OCI-LY3 (cell line): Measurements from ENCODE around the gene CHAD.

Source experiments
- H2AFZ ChIP-seq: fragments of 200-600, 300-600 bp; shearing (Covaris generic); 2 replicates; pipeline ENCODE4 v1.6.0; 2014; ENCODE audit warnings: antibody characterized with exemption, low read depth, low read length
- H3K27ac ChIP-seq: fragments of 200-600, 300-600 bp; sonication (generic); 2 replicates; pipeline ENCODE4 v1.5.1; 2014; ENCODE audit warnings: mild to moderate bottlenecking, low read length, moderate library complexity, mixed read lengths
- H3K27me3 ChIP-seq: fragments of 200-600, 300-600 bp; sonication (generic); 2 replicates; pipeline ENCODE4 v1.6.1; 2014; ENCODE audit warnings: low read depth, low read length, mixed read lengths
- H3K36me3 ChIP-seq: fragments of 200-600, 300-600 bp; sonication (generic); replicated peaks from 2 replicates; pipeline ENCODE3; 2014; ENCODE audit warnings: low read depth, low read length, mixed read lengths
- H3K4me1 ChIP-seq: fragments of 300-600, 200-600 bp; sonication (generic); 2 replicates; pipeline ENCODE4 v1.6.1; 2014; ENCODE audit warnings: low read length, mixed read lengths
- H3K4me2 ChIP-seq: fragments of 200-600, 300-600 bp; sonication (generic); 2 replicates; pipeline ENCODE4 v1.6.1; 2014; ENCODE audit warnings: low read length, mixed read lengths
- H3K4me3 ChIP-seq: fragments of 300-600, 200-600 bp; sonication (generic); 2 replicates; pipeline ENCODE4 v1.5.1; 2014; ENCODE audit warnings: antibody characterized with exemption, mild to moderate bottlenecking, low read length, moderate library complexity
- H3K79me2 ChIP-seq: fragments of 300-600, 200-600 bp; shearing (Covaris generic); 2 replicates; pipeline ENCODE4 v1.6.1; 2014; ENCODE audit warnings: mild to moderate bottlenecking, low read length, mixed read lengths
- H3K9ac ChIP-seq: fragments of 300-600, 200-600 bp; shearing (Covaris generic); 2 replicates; pipeline ENCODE4 v1.6.0; 2014; ENCODE audit warnings: mild to moderate bottlenecking, low read length, moderate library complexity
- H3K9me3 ChIP-seq: fragments of 200-600, 300-600 bp; shearing (Covaris generic); 2 replicates; pipeline ENCODE4 v1.6.1; 2014; ENCODE audit warnings: low read length, mixed read lengths; ENCODE audit not compliant: insufficient read depth
- H4K20me1 ChIP-seq: fragments of 200-600, 300-600 bp; sonication (generic); 2 replicates; pipeline ENCODE4 v1.6.1; 2016; ENCODE audit warnings: low read length, mixed read lengths; ENCODE audit not compliant: insufficient read depth
- EZH2phosphoT487 ChIP-seq: fragments of 200-600 bp; shearing (Covaris generic); IDR thresholded peaks from 2 replicates; pipeline ENCODE4 v1.6.1; 2018; ENCODE audit warnings: antibody characterized with exemption, mixed run types, low read depth
- TF ChIP-seq, protein P1 (sequence below): fragments of 200-600, 300-600 bp; sonication (generic); IDR thresholded peaks from 2 replicates; pipeline ENCODE4 v1.5.1; 2014; ENCODE audit warnings: antibody characterized with exemption, low read length, low read depth

CHAD gene

DNA sequence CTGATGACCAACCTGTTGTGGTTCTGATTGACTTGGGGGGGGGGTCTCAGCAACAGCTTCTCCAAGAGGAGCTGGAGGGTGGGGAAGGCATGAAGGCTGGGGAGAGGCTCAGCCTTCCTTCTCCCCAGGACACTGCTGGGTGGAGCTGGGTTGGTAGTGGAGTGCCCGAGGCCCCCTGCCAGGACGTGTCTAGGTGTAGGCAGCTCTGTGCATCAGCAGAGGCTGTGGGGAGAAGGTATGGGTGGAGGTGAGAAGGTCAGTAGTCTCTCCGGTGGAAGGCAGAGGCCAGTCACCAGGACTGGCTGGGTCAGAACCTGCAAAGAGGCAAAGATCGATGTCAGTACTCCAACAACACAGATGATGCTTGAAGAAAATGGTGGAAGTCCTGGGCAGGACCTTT lies 3.9 kb downstream of the CHAD start:
- Histone ChIP-seq H3K4me3 (no peak overlapping the region), H3K4me1 (peaks cover 11% of the 10 kb centered on the region; the same call in 1 of the 2 replicates), H3K9me3 (no peaks in the 10 kb centered on the region), H3K9ac (no peak overlapping the region), H3K79me2 (no peaks in the 10 kb centered on the region), H3K36me3 (no peaks in the 10 kb centered on the region), H3K27ac (no peak overlapping the region), H2AFZ (no peak overlapping the region), H4K20me1 (no peaks in the 10 kb centered on the region), H3K4me2 (no peak overlapping the region), H3K27me3 (no peaks in the 10 kb centered on the region)
- TF ChIP-seq, protein P1, sequence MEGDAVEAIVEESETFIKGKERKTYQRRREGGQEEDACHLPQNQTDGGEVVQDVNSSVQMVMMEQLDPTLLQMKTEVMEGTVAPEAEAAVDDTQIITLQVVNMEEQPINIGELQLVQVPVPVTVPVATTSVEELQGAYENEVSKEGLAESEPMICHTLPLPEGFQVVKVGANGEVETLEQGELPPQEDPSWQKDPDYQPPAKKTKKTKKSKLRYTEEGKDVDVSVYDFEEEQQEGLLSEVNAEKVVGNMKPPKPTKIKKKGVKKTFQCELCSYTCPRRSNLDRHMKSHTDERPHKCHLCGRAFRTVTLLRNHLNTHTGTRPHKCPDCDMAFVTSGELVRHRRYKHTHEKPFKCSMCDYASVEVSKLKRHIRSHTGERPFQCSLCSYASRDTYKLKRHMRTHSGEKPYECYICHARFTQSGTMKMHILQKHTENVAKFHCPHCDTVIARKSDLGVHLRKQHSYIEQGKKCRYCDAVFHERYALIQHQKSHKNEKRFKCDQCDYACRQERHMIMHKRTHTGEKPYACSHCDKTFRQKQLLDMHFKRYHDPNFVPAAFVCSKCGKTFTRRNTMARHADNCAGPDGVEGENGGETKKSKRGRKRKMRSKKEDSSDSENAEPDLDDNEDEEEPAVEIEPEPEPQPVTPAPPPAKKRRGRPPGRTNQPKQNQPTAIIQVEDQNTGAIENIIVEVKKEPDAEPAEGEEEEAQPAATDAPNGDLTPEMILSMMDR, result no peak
- no peak for TF ChIP-seq EZH2phosphoT487

DNA sequence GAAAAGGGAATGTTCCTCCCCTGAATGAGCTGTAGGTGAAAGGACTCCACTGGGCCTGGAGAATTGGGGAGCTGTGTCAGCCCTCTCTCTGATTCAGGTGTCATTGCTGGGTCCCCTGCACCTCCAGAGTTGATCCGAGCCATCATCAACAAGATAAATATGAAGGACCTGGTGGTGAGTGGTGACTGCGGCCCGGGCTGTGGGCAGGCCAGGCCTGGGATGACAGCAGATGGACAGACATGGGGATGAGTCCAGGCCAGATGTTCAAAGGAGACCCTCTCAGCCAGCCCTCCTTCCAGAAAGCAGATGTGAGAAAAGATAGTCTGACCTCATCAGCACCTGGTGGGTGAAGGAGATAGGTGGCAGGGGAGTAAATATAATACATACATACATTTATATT lies 4.6 kb downstream of the CHAD start:
- Histone ChIP-seq H2AFZ (no peak overlapping the region), H3K4me2 (no peak overlapping the region), H3K4me3 (no peak overlapping the region), H3K9ac (no peak overlapping the region), H3K4me1 (peaks cover 15% of the 10 kb centered on the region; the same call in 1 of the 2 replicates), H3K36me3 (no peaks in the 10 kb centered on the region), H3K27ac (no peak overlapping the region), H3K27me3 (no peaks in the 10 kb centered on the region), H3K9me3 (no peaks in the 10 kb centered on the region), H4K20me1 (no peaks in the 10 kb centered on the region), H3K79me2 (no peaks in the 10 kb centered on the region)
- no peak for TF ChIP-seq EZH2phosphoT487
- TF ChIP-seq, protein P1, result no peak

DNA sequence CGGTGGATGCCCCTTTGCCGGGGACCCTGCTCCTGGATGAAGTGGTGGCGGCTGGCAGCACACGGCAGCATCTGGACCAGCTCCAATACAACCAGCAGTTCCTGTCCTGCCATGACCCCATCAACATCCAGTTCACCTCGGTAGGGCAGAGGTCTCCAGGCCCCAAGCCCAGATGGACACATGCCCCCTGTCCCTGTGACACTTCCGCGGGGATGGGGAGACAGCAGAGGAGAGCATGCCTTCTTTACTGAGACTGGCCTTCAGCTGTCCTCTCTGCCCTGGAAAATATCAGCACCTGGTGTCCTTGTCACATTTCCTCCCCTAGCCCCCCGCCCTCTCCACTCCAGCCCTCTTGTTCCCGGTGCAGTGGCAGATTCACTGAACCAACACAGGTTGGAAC lies 6.2 kb downstream of the CHAD start:
- no peak overlapping the region for H3K4me3 ChIP-seq
- no peak overlapping the region for H3K9ac ChIP-seq
- H3K4me2 ChIP-seq, result no peak overlapping the region
- no peak overlapping the region for H2AFZ ChIP-seq
- H3K4me1 ChIP-seq, result peaks cover 15% of the 10 kb centered on the region; the same call in 1 of the 2 replicates
- H3K9me3 ChIP-seq, result no peaks in the 10 kb centered on the region
- no peaks in the 10 kb centered on the region for H3K79me2 ChIP-seq
- TF ChIP-seq, protein P1, result no peak
- no peak for TF ChIP-seq EZH2phosphoT487
- no peaks in the 10 kb centered on the region for H3K27me3 ChIP-seq
- no peak overlapping the region for H3K27ac ChIP-seq
- H4K20me1 ChIP-seq, result no peaks in the 10 kb centered on the region
- no peaks in the 10 kb centered on the region for H3K36me3 ChIP-seq

DNA sequence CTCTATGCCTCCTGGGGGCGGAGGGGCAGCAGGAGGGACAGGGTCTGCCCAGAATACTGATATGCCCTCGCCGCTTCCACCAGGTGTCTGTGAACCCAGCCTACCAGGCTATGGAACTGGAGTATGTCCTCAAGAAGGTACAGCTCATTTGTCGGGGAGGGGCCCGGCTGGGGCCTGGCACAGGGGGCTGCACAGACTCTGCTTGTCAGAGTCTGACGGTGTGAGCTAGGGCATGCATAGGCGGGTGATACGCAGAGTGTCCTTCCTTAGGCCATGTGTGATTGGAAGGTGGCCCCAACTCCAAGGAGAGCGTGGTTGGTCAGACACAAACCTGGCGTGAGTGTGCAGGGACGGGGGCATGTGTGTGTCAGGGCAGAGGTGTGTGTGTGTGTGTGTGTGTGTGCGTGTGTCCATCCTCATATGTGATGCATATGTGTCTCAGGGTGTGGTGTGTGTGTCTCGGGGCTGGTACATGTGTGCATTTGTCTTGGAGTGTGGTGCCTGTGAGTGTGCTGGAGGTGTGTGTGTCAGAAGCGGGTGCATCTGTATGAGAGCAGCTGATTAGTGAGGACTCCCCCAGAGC lies 7.0 kb downstream of the CHAD start:
- Histone ChIP-seq H3K79me2 (no peaks in the 10 kb centered on the region), H4K20me1 (no peaks in the 10 kb centered on the region), H3K27me3 (no peaks in the 10 kb centered on the region), H3K9ac (no peak overlapping the region), H2AFZ (no peak overlapping the region), H3K9me3 (no peaks in the 10 kb centered on the region), H3K4me3 (no peak overlapping the region), H3K4me1 (peaks cover 15% of the 10 kb centered on the region; the same call in 1 of the 2 replicates), H3K4me2 (no peak overlapping the region), H3K36me3 (no peaks in the 10 kb centered on the region), H3K27ac (no peak overlapping the region)
- TF ChIP-seq, protein P1, result no peak
- TF ChIP-seq EZH2phosphoT487, result no peak
